HG03095 (cell line): ENCODE results near the gene EMSY.
A peak's percentile ranks its signal among the peaks of the same experiment; 100 is the strongest.
"Not testable (repeated sequence)": the region's sequence is repeated elsewhere in the genome, so short reads cannot be mapped to it uniquely, and the experiment has no call there.

ENCODE experiments used
- ATAC-seq: cut with Tn5 transposase; IDR thresholded peaks from one replicate; pipeline ENCODE4 v1.9.1; 2021; ENCODE audit warnings: moderate library complexity; ENCODE audit not compliant: unreplicated experiment

Gene EMSY

DNA sequence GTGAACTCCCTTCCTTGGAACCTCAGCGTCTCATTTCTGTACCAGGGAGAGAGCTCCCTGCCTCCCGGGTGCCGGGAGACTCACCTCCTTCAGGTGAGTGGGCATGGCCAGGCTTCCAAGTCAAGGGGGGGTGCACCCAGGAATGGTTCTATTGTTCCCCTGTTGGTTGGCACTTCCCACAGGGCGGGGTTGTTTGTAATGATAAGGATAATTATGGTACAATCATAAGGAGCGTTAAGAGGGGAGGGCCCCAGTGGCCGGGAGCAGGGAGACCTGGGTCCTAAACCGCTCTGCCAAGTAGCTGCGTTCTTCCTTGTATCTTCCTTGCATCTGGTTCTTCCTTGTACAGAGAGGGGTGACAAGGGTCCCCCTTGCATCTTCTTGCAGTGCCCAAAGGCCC lies 146.6 kb downstream of the EMSY start:
- no peak for ATAC-seq

DNA sequence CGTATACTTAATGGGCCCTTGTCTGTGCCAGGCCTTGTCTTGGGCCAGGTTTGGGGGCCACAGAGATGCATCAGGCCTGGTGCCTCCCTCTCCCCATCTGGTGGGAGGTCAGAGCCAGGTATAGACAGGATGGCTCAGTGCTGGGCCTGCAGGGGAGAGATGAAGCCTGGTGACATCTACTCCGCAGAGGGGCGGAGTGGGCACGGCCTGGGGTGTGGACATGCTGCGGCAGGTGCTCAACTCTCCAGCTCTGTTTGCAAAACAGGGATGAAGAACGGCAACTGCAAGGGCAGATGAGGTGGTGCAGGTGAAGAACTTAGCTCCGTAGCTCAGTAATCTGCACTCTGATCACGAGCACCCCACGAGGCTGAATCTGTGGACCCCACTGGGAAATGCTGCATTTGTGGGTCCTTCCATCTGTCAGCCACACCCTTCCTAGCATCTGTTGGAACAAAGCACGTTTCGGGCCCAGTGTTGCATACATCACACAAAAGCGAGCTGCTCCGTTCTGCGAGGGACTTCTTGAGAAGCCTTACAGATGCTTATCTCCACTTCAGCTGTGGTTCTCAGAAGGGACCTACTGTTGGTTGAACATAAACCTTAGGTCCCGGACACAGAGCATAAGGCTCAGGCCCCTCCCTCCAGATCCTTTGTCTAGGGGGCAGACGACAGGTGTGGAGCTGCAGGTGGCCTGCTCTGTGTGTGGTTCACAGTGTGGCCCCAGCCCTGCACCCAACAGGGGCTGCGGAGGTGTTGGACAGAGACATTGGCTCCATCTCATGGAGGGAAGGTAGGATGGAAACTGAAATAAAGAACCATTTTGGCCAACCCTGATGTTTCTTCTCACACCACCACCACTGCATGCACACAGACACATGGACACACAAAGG lies 147.5 kb downstream of the EMSY start:
- no peak for ATAC-seq

DNA sequence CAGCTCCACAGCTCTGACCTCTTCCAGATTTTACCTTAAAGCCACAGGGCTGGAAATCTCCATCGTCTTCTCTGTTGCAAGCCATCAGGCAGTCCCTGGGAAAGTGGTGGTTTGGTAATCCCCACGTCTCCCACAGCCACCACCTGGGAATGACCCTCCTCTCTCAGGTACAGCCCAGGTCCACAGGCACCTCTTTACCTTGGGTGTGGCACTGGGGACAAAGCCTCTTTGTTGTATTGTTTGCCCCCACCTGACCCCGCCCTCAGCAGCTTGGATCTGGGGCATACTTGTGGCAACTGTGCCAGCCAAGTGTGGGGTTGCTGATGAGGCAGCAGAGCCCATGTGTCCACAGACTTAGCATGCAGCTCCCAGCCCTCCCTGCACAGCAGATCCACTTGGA lies 148.1 kb downstream of the EMSY start:
- ATAC-seq: no peak

DNA sequence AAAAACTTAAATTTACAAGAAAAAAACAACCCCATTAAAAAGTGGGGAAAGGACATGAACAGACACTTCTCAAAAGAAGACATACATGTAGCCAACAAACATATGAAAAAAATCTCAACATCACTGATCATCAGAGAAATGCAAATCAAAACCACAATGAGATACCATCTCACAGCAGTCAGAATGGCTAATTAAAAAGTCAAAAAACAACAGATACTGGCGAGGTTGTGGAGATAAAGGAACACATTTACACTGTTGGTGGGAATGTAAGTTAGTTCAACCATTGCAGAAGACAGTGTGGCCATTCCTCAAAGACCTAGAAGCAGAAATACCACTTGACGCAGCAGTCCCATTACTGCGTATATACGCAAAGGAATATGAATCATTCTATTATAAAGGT lies 150.3 kb downstream of the EMSY start:
- ATAC-seq: not testable (repeated sequence)

DNA sequence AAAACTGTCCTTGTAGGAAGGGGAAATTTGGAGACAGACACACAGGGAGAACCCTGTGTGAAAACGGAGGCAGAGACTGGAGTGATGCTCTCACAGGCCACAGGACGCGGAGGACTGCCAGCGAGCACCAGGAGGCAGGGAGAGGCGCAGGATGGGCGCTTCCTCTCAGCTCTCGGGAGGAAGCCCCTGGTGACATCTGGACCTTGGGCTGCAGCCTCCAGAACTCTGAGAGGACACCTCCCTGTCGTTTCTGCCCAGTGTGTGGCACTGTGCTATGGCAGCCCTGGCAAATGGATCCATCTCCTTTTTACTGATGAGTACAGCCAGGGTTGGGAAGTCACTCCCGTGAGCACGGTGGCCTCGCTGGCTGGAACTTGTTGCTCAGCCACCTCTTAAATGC lies 151.8 kb downstream of the EMSY start:
- no peak for ATAC-seq

DNA sequence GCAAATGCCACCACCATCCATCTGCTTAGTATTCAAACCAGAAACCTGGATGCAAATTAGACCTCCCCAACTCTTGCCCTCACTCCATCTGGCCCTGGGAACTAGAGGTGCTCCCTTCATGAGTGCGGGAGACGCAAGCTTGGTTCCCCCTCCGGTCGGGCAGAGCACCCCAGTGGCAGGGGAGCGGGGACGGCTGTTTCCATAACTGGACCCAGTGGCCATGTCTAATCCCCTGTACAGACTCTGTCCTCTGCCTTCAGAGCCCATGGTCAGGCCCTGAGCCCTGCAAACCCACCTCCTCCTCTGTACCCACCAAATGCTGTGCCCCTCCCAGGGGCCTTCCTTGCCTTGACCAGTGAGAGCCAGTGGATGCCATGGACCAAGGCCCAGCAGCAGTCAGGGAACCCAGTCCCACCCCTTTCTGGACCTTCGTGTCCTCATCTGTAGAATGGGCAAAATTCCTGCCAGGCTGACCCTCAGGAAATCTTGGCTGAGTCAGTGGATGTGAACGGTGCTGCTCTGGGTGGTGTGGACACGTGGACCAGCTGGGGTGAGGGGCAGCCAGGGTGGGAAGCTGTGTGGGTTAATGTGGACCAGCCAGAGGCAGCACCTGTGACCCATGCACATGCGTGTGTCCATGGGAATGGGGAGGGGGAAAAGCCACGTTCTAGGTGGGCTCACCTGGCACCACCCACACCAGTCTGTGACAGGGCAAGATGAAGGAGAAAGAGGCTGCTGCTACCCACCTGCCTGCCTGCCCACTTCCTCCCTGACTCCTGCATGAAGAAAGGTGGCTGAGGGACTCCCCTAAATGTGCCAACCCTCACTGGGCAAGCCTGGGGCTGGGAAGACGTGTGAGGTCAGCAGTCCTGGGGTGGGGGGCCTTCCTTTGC lies 153.0 kb downstream of the EMSY start:
- no peak for ATAC-seq

DNA sequence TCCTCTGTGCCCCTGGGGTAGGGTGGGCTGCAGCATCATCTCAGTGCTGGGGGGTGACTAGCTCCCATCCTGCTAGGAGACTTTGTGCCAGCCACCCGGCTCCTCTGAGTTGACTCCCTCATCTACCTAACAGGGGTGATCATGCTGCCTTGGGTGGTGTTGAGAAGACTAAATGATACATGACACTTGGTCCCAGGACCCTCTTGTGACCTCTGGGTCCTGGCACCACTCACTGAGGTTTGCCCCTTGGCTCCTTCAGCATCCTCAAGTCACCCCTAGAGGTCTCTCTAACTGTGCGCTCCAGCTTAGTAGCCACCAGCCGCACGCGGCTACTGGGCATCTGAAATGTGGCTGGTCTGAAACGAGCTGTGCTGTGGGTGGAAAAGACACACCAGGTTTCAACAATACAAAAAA lies 153.6 kb downstream of the EMSY start:
- ATAC-seq: peak; percentile 60

DNA sequence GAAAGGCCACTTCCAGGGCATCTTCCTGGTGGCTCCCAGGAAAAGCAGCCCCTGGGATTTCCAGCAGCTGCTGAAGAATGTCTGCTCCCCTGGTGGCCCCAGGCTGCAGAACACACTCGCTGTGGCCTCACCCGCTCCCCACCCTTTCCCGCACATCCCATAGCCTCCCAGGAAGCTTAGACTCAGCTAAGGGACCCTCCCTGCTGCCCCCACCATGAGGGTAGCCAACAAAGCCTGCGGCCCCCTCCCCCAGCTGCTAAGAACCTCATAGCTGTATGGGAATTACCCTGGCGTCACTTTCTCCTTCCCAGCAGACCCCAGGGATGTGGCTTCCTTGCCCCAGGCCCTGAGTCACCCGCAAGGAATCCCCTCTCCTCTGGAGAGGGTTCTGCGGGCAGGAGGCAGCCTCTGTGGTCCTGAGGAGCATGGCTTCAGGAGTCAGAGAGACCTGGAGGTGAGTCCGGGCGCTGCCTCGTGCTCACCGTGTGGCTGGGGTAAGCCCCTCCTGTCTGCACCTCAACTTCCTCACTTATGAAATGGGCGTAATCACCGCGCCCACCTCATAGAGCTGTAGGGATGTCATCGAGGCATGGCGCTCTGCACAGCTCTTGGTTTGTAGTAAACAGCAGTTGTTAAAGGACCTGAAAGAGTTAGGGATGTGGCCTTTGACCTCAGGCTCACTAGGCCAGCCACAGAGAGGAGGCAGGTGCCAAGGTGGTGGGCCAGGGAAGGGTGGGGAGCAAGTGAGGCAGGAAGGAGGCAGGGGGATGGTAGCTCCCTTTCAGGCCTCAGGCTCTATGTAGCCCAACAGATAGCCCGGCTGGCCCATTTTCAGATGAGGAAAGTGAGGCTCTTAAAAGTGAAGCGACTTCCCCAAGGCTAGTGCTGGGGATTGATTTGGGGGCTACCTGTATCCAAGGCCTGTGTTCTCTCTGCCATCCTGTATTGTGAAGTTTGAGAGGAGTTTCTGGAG lies 154.5 kb downstream of the EMSY start:
- no peak for ATAC-seq

DNA sequence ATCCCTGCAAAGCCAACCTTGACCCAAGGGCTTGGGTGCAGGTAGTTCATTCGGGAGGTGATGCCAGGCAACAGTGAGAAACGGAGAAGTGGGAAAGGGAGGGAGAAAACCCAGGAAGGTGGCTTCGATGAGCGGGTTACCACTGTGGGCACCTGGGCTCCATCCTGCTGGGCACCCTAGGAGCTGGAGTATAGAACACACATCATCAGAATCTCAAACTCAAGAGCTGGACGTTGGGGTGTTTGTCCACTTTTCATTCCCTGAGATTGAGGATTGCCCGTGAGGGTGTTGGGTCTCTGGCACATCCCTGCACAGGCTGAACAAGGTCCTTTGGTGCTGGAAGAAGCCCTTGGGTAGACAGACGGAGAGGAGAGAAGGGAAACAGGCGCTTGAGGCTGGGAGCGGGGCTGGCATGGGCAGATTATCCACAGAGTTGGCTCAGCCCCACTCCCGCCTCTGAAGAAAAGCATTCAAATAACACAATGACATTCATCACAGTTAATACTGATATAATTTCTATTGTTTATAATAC lies 155.4 kb downstream of the EMSY start:
- ATAC-seq: no peak

DNA sequence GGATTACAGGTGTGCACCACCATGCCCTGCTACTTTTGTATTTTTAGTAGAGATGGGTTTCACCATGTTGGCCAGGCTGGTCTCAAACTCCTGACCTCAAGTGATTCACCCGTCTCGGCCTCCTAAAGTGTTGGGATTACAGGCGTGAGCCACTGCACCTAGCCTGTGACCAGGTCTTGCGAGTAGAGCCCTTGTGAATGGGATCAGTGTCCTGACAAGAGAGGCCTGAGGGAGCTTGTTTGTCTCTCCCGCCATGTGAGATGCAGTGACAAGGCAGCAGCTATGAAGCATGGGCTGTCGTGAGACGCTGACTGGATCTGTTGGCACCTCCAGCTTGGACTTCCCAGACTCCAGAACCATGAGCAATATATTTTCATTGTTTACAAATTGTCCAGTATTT lies 156.5 kb downstream of the EMSY start:
- ATAC-seq: no peak

DNA sequence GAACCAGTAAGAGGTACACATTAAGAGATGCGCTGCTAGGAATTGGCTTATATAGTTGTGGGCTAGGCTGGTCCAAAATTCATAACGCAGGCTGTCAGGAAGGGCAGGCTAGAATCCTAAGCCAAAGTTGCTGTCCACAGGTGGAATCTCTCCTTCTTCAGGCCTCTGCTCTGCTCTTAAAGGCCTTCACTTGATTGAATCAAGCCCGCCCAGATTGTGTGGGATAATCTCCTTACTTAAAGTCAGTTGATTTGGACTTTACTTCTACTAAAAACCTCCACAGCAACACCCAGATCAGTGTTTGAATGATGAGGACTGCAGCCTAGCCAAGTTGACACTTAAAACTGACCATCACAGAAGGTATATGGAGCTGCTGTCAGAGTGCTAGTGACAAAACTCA lies 156.9 kb downstream of the EMSY start:
- ATAC-seq: no peak

DNA sequence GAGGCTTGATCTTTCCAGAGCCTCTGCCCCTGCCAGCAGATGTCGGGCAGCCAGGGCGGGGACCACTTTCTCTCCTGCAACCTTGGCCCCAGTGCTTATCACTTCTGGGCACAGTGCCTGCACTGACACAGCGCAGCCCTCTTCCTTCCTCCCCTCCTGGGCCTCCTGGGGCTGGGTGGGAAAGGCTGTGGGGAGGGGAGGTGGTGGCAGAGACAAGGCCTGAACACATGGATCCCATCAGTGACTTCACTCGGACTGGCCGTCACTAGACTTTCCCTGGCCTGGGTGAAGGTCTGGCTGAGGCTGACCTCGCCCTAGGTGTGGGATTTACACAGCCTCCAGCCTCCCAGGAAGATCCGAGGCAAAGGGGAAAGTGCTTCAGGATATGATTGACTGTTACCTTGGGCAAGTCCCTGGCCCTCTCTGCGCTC lies 157.6 kb downstream of the EMSY start:
- ATAC-seq: no peak
